K562 (cell line): ENCODE results near the gene CBLC. TPM values are rescaled to one million over a fixed set of nuclear protein-coding genes. Genes with fewer than 3 reads are reported as not detected.

Source experiments
- BRF1 ChIP-seq: IDR thresholded peaks from 3 replicates; pipeline ENCODE4 v1.6.1; 2011; ENCODE audit warnings: borderline replicate concordance, mild to moderate bottlenecking; ENCODE audit not compliant: insufficient read length; ENCODE audit errors: extremely low read depth
- ERF ChIP-seq: fragments of 450-650 bp; formaldehyde crosslinking; IDR thresholded peaks from 2 replicates; pipeline ENCODE4 v1.4.0; 2020; ENCODE audit warnings: mild to moderate bottlenecking, mixed read lengths
- KLF13 ChIP-seq: fragments of 450-650 bp; IDR thresholded peaks from 2 replicates; pipeline ENCODE4 v1.6.1; 2016; ENCODE audit warnings: missing genetic modification characterization, low read depth, mild to moderate bottlenecking, missing compliant biosample characterization, moderate library complexity, borderline replicate concordance
- NR3C1 ChIP-seq: sonication (generic); formaldehyde crosslinking; IDR thresholded peaks from 2 replicates; pipeline ENCODE4 v1.8.1; 2022; ENCODE audit warnings: missing genetic modification reagents
- SAP30 ChIP-seq: fragments of 200-600 bp; sonication (generic); IDR thresholded peaks from 2 replicates; pipeline ENCODE4 v1.6.1; 2012; ENCODE audit warnings: borderline replicate concordance, low read depth, mild to moderate bottlenecking, moderate library complexity, low read length, control low read depth, inconsistent platforms; ENCODE audit not compliant: insufficient read depth, poor library complexity, severe bottlenecking
- TCF3 ChIP-seq: sonication (generic); formaldehyde crosslinking; IDR thresholded peaks from 2 replicates; pipeline ENCODE4 v1.4.0; 2020; ENCODE audit warnings: mild to moderate bottlenecking, missing genetic modification reagents
- TCF7L2 ChIP-seq: fragments of 150-350 bp; IDR thresholded peaks from 2 replicates; pipeline ENCODE4 v1.6.1; 2016; ENCODE audit warnings: low read depth, mild to moderate bottlenecking, low read length, moderate library complexity
- ZNF431 ChIP-seq: sonication (generic); formaldehyde crosslinking; IDR thresholded peaks from 2 replicates; pipeline ENCODE4 v1.8.0; 2022; ENCODE audit warnings: mild to moderate bottlenecking, missing genetic modification reagents
- ZSCAN29 ChIP-seq: fragments of 450-650 bp; IDR thresholded peaks from 2 replicates; pipeline ENCODE4 v1.6.1; 2017
- polyA plus RNA-seq, 8 experiments: library from polyadenylated mRNA; depleted of rRNA in 4 of 8; stranded (reverse) in 5 of 8; unstranded in 3 of 8; fragments of >200 nt; fragmentation: Nextera tagmentation in 2 of 8; fragmentation: Illumina TruSeq in 1 of 8; extraction: Ambion mirVana in 2 of 8; extraction: Trizol in 1 of 8; gene quantifications; 2 replicates each; pipeline versions ENCODE4 v1.2.1 to v1.2.3, GENCODE V29; 2011 to 2014; ENCODE audit warnings: inconsistent platforms in 1 of 8, missing spikeins in 1 of 8
- total RNA-seq, 7 experiments: library from RNA; depleted of rRNA in 6 of 7; stranded (reverse); fragments of >200 nt in 6 of 7; fragmentation: Illumina TruSeq in 2 of 7; extraction: Trizol in 2 of 7; gene quantifications; 2 replicates each; pipeline versions ENCODE4 v1.2.1 to v1.2.3, GENCODE V29; 2011 to 2021; ENCODE audit warnings: low replicate concordance in 1 of 7

Gene CBLC
- total and polyA plus RNA-seq, 9 of the 15 experiments (the other 6 are each of a cell fraction or from before 2014, with no cell fraction given) = 0.09 TPM; not detected in 8

- TF ChIP-seq SAP30 = peak; percentile 31
- TF ChIP-seq TCF3 = no peak
- TF ChIP-seq ZNF431 (CRISPR knock-in tag) = no peak
- no peak for TF ChIP-seq TCF7L2
- no peak for TF ChIP-seq BRF1
- peak; percentile 34; the same call in 1 of the 2 replicates for TF ChIP-seq ERF (CRISPR knock-in tag)
- no peak for TF ChIP-seq ZSCAN29
- 0 out of 2 replicates have a peak, but pooled peaks have one; percentile 42 for TF ChIP-seq NR3C1 (CRISPR knock-in tag)
- TF ChIP-seq KLF13 (tag) = no peak
Observed at GRCh38 chr19:44846455-44847143, 68.9 kb downstream of the CBLC start (continued).
